GM18526 (cell line): ENCODE results near the gene TVP23C.

Source experiments
- POLR2A ChIP-seq: IDR thresholded peaks from 3 replicates; pipeline ENCODE4 v1.6.1; 2011; ENCODE audit not compliant: insufficient read length; ENCODE audit errors: extremely low read depth

The TVP23C gene

GRCh38 chr17:15501282-15501681 lies 62.0 kb downstream of the TVP23C start:
- TF ChIP-seq POLR2A = no peak

DNA sequence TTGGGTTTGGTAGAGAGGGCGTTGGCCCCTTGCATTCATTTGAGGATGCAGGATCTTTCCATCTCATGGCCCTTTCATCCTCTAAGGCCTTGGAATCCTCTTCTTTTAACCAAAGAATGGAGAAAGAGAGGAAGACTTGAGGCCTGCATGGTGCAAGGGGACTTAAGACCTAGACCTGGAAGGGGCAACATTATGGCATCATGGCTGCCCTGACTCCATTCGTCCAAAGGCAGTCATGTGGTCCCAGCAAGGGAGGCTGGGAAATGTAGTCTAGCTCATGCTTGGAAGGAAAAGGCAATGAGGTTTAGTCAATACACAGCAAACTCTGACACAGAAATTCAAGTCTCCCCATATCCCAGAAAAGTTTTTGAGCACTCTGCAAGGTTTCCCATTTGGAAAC lies 65.2 kb downstream of the TVP23C start:
- no peak for TF ChIP-seq POLR2A

DNA sequence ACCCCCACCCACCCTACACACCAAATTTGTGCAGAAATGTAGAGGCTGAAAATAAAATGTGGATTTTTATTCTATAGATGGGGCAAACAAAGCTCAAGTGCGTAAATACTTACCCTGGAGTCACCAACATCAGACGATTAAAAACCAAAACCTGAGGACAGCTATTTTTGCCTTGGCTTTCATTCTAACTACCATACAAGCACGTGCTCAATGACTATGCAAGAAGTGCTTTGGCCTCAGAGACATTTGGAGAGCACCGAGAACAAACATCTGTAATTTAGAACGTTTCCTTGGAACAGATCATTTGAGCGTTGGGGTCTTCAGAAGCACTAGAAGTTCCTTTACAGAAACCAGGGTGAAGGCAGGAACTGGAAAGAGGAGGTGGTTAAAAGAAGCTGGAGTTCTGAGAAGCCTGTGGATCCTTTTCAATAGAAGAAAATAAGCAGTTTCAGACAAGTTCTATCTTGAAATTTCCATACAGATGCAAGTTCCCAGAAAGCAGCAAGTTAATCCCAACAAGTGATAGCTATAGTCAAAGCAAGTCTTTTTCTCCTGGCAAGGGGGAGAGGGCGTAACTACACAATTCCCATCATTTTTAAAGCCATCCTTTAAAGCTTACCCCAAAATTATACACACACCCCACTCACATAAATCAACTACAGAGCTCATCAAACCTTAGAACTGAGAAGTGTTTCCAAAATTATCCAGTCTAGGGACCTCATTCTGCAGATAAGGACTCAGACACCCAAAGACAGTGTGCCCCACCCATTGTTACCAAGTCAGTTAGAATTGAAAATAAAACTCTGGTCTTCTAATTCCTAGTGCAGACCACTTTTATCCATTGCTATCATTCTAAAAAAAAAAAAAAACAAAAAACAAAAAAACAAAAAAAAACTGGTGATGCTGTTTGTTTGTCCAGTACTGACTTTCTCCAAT lies 66.3 kb downstream of the TVP23C start:
- no peak for TF ChIP-seq POLR2A

DNA sequence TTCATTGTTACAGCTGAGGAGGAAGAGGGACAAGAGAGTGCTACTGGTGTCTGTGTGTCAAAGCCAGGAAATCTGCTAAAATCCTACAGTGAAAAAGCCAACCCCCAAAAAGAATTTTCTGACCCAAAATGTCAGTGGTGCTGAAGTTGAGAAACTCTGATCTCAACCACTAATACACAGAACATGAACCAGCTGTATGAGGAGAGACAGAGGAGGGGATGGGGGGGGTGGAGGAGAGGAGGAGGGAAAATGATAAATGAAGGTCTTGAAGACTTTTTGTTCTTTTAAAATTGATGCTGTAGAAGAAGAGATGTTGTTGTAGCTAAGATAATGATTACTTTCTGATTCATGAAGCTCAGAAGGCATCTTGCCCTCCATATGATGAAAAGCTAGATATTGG lies 68.5 kb downstream of the TVP23C start:
- TF ChIP-seq POLR2A = no peak

GRCh38 chr17:15493693-15494035 lies 69.6 kb downstream of the TVP23C start:
- TF ChIP-seq POLR2A = no peak

- TF ChIP-seq POLR2A = no peak
These were observed 70.2 kb downstream of the TVP23C start for GRCh38 chr17:15492791-15493692.

- no peak for TF ChIP-seq POLR2A
These were observed 71.1 kb downstream of the TVP23C start for GRCh38 chr17:15492186-15492585.

GRCh38 chr17:15490634-15491261 lies 72.5 kb downstream of the TVP23C start:
- TF ChIP-seq POLR2A = no peak

DNA sequence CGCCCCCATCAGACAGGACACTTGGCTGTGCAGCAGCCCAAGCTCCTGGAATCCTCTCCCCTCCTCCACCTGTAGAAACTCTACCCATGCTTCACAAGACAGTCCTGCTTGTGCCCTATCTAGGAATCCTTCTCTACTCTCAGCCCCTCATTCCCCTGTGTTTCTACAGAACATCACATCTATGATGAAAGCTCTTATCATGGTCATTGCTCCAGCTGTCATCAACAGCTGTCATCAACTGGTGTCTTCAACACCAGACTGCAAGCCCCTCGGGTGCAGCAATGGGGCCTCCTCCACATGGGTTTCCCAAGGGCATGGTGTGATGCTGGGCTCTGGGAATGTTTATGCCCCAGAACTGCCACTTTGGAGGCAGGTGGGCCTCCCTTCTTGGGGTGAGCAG lies 74.7 kb downstream of the TVP23C start:
- no peak for TF ChIP-seq POLR2A

DNA sequence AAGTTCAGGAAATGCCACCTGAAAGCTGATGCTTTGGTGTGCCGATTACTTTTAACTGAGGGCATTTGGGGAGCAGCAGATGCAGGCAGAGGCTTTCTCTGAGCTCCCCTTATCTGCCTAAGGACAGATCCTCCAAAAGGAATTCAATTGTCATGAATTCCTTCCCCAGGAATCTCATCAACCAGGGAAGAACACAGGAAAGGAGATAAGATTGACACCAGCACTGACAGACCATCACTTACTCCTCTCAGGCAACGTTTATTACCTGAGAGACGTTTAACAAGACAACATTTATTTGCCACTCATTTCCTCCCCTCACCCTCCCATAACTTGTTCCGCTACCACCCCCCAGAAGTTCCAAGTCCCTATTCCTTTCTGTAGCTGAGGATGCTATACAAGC lies 78.2 kb downstream of the TVP23C start:
- no peak for TF ChIP-seq POLR2A

DNA sequence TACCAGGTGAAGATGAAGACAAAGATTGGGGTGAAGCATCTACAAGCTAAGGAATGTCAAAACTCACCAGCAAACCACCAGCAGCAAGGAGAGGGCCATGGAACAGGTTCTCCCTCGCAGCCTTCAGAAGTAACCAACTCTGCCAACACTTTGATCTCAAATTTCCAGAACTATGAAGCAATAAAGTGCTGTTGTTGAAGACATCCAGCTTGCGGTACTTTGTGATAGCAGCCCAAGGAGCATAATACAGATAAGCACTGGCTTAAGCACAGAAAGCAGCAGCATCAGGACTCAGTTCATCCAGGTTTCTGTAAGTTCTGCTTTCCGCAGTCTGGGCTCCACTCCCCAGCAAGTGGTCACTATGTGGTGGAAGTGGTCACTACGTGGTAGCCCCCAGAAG lies 79.9 kb downstream of the TVP23C start:
- no peak for TF ChIP-seq POLR2A

DNA sequence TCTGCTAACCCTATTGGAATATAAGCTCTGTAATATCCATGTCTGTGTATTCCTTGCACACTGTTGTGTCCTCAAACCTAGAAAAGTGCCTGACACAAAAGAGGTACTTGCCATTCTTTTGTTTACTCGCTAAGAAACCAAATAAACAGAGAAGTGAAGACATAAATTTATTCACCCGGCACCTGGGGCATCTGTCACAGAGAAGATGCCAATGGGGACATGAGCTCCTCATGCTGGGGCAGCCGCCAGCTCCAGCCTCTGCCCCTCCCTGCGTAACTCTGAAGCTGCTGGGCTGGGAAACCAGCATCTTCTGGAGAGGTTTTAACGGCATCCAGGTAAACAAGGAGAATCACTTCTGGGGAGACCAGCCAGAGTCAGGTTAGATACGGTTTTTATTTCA lies 80.8 kb downstream of the TVP23C start:
- no peak for TF ChIP-seq POLR2A

DNA sequence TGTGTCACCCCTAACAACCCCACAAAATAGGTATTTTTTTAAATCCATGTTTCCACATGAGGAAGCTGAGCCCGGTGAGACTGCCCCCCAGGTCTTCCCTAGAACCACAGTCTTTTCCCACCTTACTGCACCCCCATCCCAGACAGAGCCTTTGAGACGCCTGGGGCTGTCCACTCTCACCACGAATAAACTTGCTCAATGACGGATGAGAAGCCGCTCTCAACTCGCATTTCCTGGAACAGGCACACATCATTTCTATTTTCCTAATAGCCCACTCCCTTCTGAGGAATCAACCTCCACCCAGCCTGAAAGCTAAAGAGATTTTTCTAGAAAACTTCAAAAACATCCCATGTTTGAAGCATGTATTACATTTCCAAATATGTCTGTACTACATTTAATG lies 81.8 kb downstream of the TVP23C start:
- no peak for TF ChIP-seq POLR2A

DNA sequence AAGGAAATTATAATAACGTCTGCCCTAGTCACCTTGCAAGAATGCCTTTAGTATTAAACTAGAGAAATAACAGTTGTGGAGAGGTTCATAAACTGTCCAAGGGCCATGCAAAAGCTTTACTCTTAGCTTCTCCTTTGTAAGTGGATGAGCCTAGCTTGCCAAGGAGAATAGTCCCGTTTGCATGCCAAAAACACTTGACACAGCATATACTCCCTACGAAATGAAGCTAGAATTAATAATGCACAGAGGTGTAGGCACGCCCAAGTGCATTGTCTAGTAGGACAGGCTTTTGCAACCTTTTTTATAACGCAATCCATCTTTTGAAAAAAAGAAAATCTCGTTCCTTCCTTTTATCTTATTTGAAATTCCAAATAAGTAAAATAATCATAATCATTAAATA lies 83.1 kb downstream of the TVP23C start:
- no peak for TF ChIP-seq POLR2A

DNA sequence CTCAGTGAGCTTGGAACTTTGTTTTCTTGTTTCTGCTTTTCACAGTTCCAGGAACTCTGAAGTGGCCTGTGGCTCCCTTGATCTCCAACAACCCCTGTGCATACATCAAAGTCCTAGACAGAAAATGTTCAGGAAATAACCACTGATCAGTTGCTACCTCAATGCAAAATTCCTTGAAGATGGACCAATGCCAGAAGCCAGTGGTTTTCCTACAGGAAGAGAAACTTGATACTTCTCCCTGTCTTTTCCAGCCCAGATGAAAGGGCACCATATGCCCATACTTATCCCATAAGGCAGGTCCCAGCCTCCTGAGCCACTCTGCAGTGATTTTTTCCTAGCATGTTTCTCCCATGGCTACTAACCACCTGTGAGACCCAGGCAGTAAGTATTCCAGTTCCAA lies 83.6 kb downstream of the TVP23C start:
- no peak for TF ChIP-seq POLR2A

DNA sequence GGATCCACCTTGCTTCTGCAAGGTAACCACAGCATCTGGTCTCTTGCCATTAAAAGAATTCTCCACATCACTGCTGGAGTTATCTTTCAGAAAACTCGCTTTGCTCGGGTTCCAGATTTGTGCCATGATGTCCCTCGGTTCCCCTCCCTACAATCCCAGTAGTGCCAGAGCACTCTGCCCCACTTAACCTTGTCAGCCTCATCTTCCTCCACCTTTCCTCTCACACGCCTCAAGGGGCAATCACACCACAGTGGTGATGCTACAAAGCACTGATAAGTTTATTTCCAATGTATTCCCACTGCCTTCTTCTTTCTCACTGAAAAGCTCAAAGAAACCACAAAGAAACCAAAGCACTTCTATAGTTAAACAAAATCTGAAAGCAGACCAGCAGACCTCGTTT lies 84.4 kb downstream of the TVP23C start:
- TF ChIP-seq POLR2A = no peak
